Stimulated activated CD8-positive, alpha-beta memory T cell treated with anti-CD3 and anti-CD28 coated beads, Interleukin-15, amount 100 ng/mL, for 24 hours (primary cell): ENCODE results near the gene DUXA.
A peak's percentile ranks its signal among the peaks of the same experiment; 100 is the strongest.
"Not testable (repeated sequence)": the region's sequence is repeated elsewhere in the genome, so short reads cannot be mapped to it uniquely, and the experiment has no call there.

ENCODE experiments used
- DNase-seq: peaks from one replicate; pipeline ENCODE4 v3.0.0-alpha.2; 2020; ENCODE audit warnings: low read depth

The DUXA gene

DNA sequence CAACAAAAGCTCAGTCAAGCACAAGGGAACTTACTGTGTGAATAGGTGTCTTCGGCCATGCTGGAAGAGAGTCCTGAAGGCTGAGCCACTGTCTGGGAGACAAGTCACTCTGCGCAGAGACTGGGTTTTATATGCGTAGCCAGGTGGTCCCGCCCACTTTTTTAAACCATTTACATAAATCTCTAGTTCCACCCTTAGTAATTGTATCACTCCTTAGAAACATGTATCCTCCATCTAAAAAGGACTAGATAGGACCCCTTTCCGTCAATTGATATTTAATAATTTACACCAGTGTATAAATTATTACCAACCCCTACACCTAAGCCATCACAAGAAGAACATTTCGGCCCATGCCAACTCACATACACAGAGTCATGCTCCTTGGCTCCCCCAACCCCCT is at the start of gene DUXA:
TSS of gene DUXA (minus strand) at position 101 of the 400 bp plus-strand sequence. CDS start at position 59, 42 bp downstream.
- no peak for DNase-seq

DNA sequence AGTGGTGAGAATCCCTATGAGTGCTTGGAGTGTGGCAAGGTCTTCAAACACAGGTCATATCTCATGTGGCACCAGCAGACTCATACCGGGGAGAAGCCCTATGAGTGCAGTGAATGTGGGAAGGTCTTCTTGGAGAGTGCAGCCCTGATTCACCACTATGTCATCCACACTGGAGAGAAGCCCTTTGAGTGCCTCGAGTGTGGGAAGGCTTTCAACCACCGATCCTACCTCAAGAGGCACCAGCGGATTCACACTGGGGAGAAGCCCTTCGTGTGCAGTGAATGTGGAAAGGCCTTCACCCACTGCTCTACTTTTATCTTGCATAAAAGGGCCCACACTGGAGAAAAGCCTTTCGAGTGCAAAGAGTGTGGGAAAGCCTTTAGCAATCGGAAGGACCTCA is 44.8 kb upstream of the DUXA start:
- DNase-seq, result no peak

DNA sequence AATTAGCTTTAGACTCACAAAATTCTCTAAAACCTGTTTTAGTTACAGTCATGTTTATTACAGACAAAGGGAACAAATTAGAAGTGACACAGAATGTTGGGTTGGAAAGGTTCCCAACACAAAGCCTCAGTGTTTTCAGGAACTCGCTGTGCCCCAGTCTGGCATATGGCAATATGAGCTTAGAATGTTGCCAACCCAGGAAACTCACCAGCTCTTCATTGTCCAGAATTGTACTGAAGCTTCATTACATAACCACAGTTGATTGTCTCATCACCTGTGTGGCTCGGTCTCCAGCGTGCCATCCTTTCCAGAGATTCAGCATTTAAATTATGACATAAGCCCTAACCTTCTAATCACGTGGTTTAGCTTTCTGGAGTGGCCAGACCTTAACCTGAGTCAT is 43.1 kb upstream of the DUXA start:
- DNase-seq, result no peak

DNA sequence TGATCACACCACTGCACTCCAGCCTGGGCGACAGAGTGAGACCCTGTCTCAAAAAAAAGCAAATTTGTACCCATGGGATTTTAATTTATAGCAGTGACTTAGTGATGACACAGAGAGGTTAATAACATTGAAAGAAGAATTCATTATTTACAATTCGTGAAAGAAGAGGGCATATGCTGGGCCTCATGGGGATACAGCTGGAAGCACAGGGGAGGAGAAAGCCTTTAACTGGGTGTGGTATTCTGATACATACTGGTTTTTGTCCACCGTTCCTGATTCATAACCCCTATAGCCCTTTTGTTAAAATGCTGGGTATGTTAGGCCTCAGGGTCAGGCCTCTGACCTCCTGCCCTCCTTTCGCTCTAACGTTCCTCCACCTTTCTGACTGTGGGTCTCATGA is 34.9 kb upstream of the DUXA start:
- no peak for DNase-seq

DNA sequence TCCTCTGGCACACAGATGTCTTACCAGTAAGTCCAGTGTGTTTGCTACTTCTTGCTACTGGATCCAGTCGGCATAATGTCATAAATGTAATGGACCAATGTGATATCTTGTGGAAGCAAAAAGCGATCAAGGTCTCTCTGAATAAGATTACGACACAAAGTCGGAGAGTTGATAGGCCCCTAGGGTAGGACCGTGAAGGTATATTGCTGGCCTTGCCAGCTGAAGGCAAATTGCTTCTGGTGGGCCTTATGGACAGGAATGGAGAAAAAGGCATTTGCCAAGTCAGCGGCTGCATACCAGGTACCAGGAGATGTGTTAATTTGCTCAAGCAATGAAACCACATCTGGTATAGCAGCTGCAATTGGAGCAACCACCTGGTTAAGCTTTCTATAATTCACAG is 30.6 kb upstream of the DUXA start:
- not testable (repeated sequence) for DNase-seq

DNA sequence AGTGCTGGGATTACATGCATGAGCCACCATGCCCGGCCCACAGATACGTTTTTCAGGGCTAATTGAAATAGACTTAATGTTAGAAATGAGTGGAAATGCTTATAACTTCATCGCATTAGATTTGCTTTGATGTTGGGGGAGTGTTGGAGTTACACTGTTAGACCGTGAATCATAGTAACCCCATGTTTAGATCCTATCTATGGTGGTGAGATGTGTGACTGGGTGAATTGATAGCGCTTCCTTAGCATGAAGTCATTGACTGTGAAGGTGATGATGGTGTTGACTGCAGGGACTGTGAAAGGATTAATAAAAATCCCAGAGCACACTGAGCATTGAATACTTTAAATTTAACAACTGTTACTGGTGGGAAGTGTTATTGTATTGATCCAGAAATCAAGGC is 25.7 kb upstream of the DUXA start:
- no peak for DNase-seq

DNA sequence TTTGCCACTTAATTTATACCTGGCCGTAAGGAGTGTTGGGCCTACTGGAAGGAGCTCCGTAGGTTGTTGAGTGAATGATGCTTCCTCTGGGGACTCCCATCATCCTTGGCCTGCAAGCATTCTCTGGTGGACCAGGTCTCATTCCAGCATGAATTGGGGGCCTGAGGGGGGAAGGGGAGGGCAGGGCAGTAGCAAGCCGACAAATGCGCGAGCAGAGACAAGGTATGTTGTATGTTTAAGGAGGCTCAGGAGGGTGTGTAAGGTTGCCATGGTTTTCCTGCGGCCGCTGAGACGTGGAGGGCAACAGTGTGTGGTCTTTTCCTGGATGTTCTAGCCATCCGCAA is 24.8 kb upstream of the DUXA start:
- no peak for DNase-seq

DNA sequence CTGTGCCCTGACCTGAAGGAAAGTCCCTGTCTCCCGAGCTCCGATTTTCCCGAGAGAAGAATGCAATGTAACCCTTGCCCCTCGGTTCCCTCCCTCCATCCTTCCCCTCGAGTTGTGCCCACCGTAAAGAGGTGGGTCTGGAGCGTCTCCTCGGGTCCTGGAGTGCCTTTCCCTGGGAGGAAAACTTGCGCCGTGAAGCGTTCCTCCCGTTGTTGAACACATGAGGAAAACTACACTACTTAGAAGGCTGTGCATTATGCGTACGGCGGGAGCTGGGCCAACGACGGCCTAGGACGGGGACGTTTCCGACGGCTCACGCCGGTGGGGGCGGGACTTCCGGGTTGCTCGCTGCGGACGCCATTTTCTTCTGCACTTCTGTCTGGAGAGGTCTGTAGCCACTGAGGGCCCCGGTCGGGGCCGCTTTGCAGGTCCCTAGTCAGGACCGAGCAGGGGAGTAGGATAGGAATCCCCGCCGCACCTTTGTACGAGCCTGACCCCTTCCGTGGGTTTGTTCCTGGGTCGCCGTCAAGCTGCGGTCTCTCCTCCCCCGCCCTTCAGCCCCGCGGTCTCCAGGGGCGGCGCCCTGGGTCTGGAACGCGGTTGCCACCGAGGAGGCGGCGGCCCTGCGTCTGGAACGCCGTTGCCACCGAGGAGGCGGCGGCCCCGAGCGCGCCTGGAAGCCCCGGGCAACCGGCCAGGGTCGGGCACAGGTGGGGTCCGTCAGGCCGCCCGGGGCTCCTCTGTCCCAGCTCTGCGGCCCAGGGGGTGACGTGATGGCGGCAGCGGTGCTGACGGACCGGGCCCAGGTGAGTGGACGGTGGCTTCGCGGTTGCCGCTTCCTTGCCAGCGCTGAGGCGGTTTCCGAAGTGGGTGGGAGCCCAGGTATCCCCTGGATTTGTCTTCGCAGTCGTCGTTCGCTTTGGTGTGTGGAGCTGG is 24.1 kb upstream of the DUXA start, which contains the start of gene ZNF264:
TSS of gene ZNF264 (plus strand) at position 360 of the 936 bp plus-strand sequence. CDS start at position 774, 414 bp downstream.
- peak; percentile 84 for DNase-seq

DNA sequence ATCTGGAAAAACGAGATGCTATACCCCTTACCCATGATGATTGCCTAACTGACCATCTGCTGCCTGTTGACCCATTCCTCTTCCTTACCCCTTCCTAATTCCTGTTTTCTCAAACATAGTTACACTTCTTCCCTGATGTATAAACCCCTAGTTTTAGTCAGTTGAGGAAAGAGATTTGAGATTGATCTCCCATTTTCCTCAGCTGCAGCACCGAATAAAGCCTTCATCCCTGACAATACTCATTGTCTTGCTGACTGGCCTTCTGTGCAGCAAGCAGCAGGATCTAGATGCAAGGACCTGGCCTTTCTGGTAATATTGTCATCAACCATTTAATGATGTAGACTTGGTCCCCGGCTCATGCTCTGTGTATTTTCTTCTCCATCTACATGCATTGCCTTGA is 23.0 kb upstream of the DUXA start:
- no peak for DNase-seq

DNA sequence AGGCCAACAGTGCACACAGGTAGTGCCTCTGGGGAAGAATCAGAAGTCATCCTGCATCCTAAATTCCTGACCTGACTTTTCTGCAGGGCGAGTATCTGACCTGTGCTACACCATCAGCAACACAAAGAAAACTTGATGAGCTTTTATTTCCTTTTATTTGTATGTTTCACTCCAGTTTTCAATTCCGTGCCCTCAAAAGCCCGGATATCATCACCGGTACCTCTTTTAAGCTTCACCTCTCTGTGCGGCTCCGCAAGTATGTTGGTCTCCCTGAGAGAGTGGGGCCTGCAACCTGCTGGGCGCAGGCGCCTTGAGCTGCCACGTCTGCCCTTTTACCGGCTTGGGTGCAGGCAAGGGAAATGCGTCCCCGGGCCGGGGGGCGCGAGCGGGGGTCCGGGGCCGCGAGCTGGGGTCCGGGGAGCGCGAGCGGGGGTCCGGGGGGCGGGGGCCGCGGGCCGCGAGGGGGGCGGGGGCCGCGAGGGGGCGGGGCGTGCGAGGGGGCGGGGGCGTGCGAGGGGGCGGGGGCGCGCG is 4.3 kb upstream of the DUXA start:
- DNase-seq, result no peak

DNA sequence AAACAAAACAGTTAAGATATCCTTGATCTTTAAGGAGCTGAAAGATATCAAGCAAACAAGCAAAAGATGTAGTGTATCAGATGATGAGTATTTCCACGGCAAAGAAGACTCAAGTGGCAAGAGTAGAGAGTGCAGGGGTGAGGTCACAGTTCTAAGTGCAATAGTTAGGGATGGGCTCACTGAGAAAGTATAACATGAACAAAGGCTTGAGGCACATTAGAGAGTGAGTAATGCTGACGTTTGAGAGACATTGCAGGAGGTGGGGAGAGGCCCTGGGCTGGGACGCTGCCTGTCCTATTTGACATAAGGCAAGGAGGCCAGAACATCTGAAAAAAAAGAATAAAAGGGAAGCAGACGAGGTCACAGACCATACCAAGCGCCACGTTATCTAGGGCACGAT is 1.4 kb downstream of the DUXA start:
- DNase-seq, result no peak

DNA sequence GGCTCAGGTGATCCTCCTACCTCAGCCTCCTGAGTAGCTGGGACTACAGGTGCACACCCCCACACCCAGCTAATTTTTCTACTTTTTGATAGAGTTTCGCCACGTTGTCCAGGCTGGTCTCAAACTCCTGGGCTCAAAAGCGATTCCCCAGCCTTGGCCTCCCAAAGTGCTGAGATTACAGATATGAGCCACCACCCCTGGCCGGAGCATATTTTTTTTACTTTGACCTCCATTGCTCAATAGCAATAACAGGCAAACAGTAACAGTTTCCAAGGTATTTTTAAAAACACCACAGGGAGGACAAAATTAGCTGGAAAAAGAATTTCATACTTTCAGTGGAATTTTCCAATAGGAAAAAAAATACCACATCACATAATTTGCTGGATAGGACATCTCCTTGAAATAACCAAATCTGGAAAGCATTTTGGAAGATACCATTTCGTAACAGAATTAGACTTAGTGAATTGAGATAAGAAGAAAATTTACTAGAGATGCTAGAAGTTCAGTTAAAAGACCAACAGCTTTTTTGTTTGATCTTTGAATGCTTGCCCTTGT is 5.2 kb downstream of the DUXA start:
- no peak for DNase-seq

DNA sequence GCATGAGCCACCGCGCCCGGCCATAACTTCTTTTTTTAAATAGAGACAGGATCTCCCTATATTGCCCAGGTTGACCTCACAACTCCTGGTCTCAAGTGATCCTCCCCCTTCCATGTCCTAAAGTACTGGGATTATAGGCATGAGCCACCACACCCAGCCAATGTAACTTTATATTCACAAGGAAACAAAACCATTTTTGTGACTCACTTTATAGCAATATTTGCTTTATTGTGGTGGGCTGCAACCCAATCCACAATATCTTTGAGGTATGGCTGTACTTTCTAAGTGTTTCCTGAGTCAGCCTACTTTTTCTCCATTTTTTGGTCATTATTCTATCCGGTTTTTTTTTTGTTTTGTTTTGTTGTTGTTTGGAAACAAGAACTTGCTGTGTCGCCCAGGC is 14.4 kb downstream of the DUXA start:
- no peak for DNase-seq

DNA sequence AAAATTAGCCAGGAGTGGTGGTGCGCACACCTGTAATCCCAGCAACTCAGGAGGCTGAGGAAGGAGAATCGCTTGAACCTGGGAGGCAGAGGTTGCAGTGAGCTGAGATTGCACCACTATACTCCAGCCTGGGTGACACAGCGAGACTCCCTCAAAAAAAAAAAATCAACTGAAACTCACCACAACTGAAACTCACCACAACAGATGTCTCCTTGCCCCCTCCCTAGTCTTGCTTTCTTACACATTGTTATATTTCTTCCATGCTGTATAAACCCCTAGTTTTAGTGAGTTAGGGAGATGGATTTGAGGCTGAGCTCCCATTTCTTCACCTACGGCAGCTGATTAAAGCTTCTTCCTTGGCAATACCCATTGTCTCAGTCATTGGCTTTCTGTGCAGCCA is 25.6 kb downstream of the DUXA start:
- no peak for DNase-seq

DNA sequence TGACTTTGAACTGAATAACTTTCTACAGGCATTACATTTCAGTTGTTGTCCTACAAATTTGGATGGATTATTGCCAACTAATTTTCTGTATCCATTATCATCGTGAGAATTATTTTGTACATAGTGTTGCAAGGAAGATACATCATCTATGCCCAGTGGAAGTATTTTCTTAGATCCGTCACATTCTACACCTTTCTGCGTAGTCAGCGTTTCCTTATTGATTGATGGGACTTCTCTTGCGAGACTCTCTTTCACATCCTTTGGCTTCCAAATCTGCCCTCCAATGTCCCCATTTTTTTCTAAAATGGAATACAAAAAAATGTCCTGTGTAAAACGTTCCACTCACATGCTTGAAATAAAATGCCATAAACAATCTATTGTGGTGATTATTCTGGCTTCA is 31.5 kb downstream of the DUXA start:
- no peak for DNase-seq

DNA sequence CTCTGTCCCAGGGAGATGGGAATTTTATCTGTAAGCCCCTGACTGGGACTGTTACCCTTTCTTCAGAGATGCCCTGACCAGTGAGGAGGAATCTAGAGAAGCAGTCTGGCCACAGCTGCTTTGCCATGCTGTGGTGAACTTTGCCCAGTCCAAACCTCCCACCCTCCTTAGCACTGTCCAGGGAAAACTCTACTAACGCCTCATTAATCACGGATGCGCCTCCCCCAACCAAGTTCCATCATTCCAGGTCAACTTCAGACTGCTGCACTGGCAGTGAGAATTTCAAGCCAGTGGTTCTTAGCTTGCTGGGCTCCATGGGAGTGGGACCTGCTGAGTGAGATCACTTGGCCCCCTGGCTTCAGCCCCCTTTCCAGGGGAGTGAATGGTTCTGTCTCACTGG is 39.9 kb downstream of the DUXA start:
- not testable (repeated sequence) for DNase-seq

DNA sequence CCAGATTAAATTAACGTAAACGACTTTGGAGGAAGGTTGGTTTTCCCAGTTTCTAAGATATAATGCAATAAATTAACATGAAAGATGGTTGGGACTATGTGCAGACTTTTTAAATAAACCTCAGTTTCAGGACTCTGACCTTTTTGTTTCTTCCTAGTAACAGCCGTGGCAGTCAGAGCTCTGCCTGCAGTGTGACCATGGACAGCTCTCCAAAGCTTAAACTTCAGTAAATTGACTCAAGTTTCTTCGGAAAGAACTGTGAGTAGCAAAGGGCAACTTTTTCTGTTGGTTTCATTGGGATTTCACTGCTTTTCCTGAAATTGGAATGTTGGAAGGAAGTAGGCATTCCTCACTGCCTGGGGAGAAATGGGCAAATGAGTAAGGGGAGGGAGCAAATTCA is 43.4 kb downstream of the DUXA start:
- no peak for DNase-seq

DNA sequence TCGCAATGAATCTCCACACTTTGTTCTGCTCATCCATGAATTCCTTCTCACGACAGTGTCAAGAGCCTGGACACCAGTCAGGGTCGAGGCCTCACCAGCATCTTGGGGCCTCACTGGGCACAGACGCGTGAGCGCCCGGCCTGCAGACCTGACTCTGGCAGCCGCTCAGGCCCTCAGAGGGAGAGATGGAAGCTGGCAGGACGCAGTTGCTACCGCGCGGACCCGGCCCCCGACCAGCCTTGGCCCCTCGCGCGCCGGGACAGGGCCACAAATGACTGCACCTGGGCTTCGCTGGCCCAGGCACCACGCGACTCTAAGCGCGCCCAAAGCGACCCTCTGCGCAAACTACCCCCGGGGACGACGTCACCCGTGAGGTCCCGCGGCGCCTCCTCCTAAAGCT is 48.4 kb downstream of the DUXA start:
- DNase-seq, result no peak

DNA sequence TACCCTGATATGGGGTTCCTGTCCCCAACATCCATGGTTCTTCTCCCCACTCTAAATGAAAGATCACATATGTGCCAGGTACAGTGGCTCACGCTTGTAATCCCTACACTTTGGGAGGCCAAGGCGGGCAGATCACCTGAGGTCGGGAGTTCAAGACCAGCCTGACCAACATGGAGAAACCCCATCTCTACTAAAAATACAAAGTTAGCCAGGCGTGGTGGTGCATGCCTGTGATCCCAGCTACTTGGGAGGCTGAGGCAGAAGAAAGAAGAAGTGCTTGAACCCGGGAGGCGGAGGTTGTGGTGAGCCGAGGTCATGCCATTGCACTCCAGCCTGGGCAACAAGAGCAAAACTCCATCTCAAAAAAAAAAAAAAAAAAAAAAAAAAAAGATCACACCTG is 53.8 kb downstream of the DUXA start:
- not testable (repeated sequence) for DNase-seq

DNA sequence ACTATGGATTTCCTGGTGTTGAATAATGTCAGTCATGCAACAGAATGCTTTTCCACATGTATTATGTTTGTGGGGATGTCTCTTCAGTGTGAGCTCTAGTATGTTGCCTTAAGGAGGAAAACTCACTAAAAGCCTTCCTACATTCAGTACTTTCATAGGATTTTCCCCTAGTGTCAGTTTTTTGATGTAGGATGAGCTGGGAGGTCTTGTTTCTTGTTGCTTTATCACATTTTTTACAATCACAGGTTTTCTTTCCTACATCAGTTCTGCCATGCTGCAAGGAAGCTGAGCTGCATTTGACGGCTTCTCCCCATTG is 56.0 kb downstream of the DUXA start:
- DNase-seq, result no peak

DNA sequence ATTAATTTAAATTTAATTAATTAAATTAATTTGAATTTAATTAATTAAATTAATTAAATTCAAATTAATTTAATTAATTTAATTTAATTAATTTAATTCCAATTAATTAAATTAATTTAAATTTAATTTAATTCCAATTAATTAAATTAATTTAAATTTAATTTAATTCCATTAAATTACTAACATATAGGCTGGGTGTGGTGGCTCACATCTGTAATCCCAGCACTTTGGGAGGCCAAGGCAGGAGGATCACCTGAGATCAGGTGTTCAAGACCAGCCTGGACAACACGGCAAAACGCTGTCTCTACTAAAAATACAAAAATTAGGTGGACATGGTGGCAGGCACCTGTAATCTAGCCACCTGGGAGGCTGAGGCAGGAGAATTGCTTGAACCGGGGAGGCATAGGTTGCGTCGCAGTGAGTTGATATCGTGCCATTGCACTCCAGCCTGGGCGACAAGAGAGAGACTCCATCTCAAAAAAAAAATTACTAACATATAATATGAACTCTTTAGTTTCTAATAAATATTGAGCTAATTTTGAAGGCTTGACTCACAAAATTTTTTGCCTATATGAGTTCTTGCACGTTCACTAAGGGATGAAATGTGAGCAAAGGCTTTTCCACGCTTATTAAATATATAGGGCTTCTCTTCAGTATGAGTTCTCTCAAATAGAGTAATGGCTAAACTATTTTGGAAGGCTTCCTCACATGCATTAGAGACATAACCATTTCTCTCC is 56.5 kb downstream of the DUXA start:
- no peak for DNase-seq

DNA sequence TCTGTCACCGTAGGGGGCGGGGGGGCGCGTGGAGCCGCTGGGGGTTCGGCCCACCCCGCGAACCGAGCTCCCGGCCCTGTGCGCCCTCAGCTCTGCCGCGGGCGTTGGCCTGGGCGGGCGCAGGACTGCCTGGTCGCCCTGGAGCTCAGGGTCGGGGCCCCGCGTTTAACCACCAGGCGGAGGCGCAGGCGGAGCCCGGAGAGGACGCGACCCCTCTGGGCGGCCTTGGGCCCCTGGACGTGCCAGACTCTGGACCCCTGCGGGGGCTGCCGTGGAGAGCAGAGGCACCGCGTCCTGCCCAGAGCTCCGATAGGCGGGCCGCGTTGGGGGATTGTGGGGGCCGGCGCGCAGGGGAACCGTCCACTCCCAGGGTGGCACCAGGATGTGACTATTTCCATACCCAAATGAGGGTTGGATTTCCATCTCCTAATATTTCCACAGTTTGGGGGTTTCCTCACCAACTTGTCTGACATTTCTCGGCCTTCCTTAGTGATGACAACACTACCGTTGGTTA is 60.5 kb downstream of the DUXA start:
- DNase-seq, result no peak
